GM23338 (cell line): ENCODE measurements around the gene SPNS1. TPM values are rescaled to one million over a fixed set of nuclear protein-coding genes. Genes with fewer than 3 reads are reported as not detected.

Experiments
- ATAC-seq: fragments of 200-7000 bp; cut with Tn5 transposase; 3 replicates; pipeline ENCODE4 v1.9.1; 2020
- DNase-seq: peaks from one replicate; pipeline ENCODE4 v3.0.0-alpha.2; 2015; ENCODE audit warnings: low spot score
- H2AFZ ChIP-seq: fragments of 200-600 bp; sonication (generic); 2 replicates; pipeline ENCODE4 v1.8.0; 2016; ENCODE audit warnings: antibody characterized with exemption, mild to moderate bottlenecking, moderate library complexity
- H3F3A ChIP-seq: fragments of 200-600 bp; sonication (generic); replicated peaks from 2 replicates; pipeline ENCODE4 v1.8.0; 2017; ENCODE audit warnings: antibody characterized with exemption, mixed run types, low read depth
- H3K27ac ChIP-seq: fragments of 200-600 bp; sonication (generic); 2 replicates; pipeline ENCODE4 v1.6.1; 2016; ENCODE audit warnings: low read depth
- H3K27me3 ChIP-seq: fragments of 200-600 bp; sonication (generic); 2 replicates; pipeline ENCODE4 v1.8.0; 2016; ENCODE audit warnings: mild to moderate bottlenecking, mixed run types, moderate library complexity; ENCODE audit not compliant: insufficient read depth
- H3K36me3 ChIP-seq: fragments of 200-600 bp; sonication (generic); 2 replicates; pipeline ENCODE4 v1.8.0; 2016; ENCODE audit warnings: mild to moderate bottlenecking; ENCODE audit not compliant: insufficient read depth
- H3K4me1 ChIP-seq: fragments of 200-600 bp; sonication (generic); 2 replicates; pipeline ENCODE4 v1.8.0; 2016; ENCODE audit warnings: mild to moderate bottlenecking, moderate library complexity; ENCODE audit not compliant: insufficient read depth
- H3K4me2 ChIP-seq: fragments of 200-600 bp; sonication (generic); 2 replicates; pipeline ENCODE4 v1.7.1; 2017; ENCODE audit warnings: mixed run types
- H3K4me3 ChIP-seq: fragments of 200-600 bp; sonication (generic); 2 replicates; pipeline ENCODE4 v1.6.1; 2016; ENCODE audit warnings: mixed run types
- H3K79me2 ChIP-seq: fragments of 200-600 bp; sonication (generic); replicated peaks from 2 replicates; pipeline ENCODE4 v1.8.0; 2017; ENCODE audit warnings: mild to moderate bottlenecking; ENCODE audit not compliant: insufficient read depth
- H3K9me2 ChIP-seq: fragments of 200-600 bp; sonication (generic); 2 replicates; pipeline ENCODE4 v1.8.0; 2017; ENCODE audit not compliant: insufficient read depth
- H4K20me1 ChIP-seq: fragments of 200-600 bp; sonication (generic); replicated peaks from 2 replicates; pipeline ENCODE4 v1.8.0; 2017; ENCODE audit warnings: mild to moderate bottlenecking; ENCODE audit not compliant: insufficient read depth
- H3K27ac Mint-ChIP-seq: 2 replicates; pipeline ENCODE4 v1.8.0; 2020; ENCODE audit warnings: inconsistent platforms, mild to moderate bottlenecking, moderate library complexity, mixed read lengths
- H3K27me3 Mint-ChIP-seq: 3 replicates; pipeline ENCODE4 v1.8.0; 2022; ENCODE audit warnings: low read depth, mild to moderate bottlenecking, moderate library complexity, mixed read lengths, inconsistent platforms; ENCODE audit not compliant: insufficient read depth, poor library complexity
- H3K36me3 Mint-ChIP-seq: 3 replicates; pipeline ENCODE4 v1.8.0; 2021; ENCODE audit warnings: low read depth, mild to moderate bottlenecking, inconsistent platforms, moderate library complexity, mixed read lengths
- H3K4me1 Mint-ChIP-seq: 3 replicates; pipeline ENCODE4 v1.8.0; 2020; ENCODE audit warnings: mild to moderate bottlenecking, inconsistent platforms, mixed read lengths
- H3K4me3 Mint-ChIP-seq: 3 replicates; pipeline ENCODE4 v1.8.0; 2021; ENCODE audit warnings: moderate library complexity, mild to moderate bottlenecking, inconsistent platforms, mixed read lengths
- H3K9me3 Mint-ChIP-seq: 3 replicates; pipeline ENCODE4 v1.8.0; 2020; ENCODE audit warnings: moderate library complexity, mild to moderate bottlenecking, inconsistent platforms, mixed read lengths
- CREB1 ChIP-seq: fragments of 250-450 bp; sonication (Bioruptor Pico); IDR thresholded peaks from 2 replicates; pipeline ENCODE4 v1.5.0; 2020; ENCODE audit warnings: low read depth, mild to moderate bottlenecking, moderate library complexity
- EZH2 ChIP-seq: fragments of 200-600 bp; sonication (generic); IDR thresholded peaks from one replicate; pipeline ENCODE4 v1.8.0; 2017; ENCODE audit warnings: antibody characterized with exemption, mild to moderate bottlenecking, low read depth; ENCODE audit not compliant: unreplicated experiment
- EZH2phosphoT487 ChIP-seq: fragments of 200-600 bp; sonication (generic); IDR thresholded peaks from one replicate; pipeline ENCODE4 v1.8.1; 2018; ENCODE audit warnings: antibody characterized with exemption; ENCODE audit not compliant: unreplicated experiment
- JUNB ChIP-seq: IDR thresholded peaks from one replicate; pipeline ENCODE4 v1.6.1; 2016; ENCODE audit warnings: antibody characterized with exemption; ENCODE audit not compliant: unreplicated experiment
- NANOG ChIP-seq: IDR thresholded peaks from 2 replicates; pipeline ENCODE4 v1.6.1; 2016; ENCODE audit warnings: antibody characterized with exemption, borderline replicate concordance
- POLR2AphosphoS5 ChIP-seq: IDR thresholded peaks from 2 replicates; pipeline ENCODE4 v1.6.1; 2016; ENCODE audit warnings: antibody characterized with exemption, low read depth
- STAT1 ChIP-seq: IDR thresholded peaks from one replicate; pipeline ENCODE4 v1.6.1; 2016; ENCODE audit warnings: antibody characterized with exemption; ENCODE audit not compliant: unreplicated experiment
- ZNF114 ChIP-seq: fragments of 250-450 bp; sonication (Bioruptor Pico); IDR thresholded peaks from 2 replicates; pipeline ENCODE4 v1.5.0; 2020; ENCODE audit warnings: mild to moderate bottlenecking, moderate library complexity
- ZNF331 ChIP-seq: fragments of 250-450 bp; sonication (Bioruptor Pico); IDR thresholded peaks from 2 replicates; pipeline ENCODE4 v1.5.0; 2020; ENCODE audit warnings: low read depth, mild to moderate bottlenecking, moderate library complexity
- polyA plus RNA-seq: library from polyadenylated mRNA; unstranded; fragments of >200 nt; fragmentation: Nextera tagmentation; extraction: Ambion mirVana; gene quantifications from 2 replicates; pipeline ENCODE4 v1.2.1, GENCODE V29; 2016
- total RNA-seq: library from RNA; depleted of rRNA; stranded (reverse); fragments of >200 nt; shearing (Covaris generic); gene quantifications from 2 replicates; pipeline ENCODE4 v1.2.3, GENCODE V29; 2014
- TF ChIP-seq, protein P1 (sequence below): IDR thresholded peaks from one replicate; pipeline ENCODE4 v1.6.1; 2018; ENCODE audit warnings: antibody characterized with exemption; ENCODE audit not compliant: unreplicated experiment
- TF ChIP-seq, protein P2 (sequence below), 2 experiments: fragments of 200-600 bp in 1 of 2; sonication (generic) in 1 of 2; conservative IDR thresholded peaks; 2 replicates each; pipeline versions ENCODE4 v1.5.1 to v1.6.1; 2016 to 2017; ENCODE audit warnings: antibody characterized with exemption in 2 of 2, low read depth in 2 of 2, mild to moderate bottlenecking in 2 of 2, moderate library complexity in 1 of 2
- TF ChIP-seq, protein P3 (sequence below): IDR thresholded peaks from 2 replicates; pipeline ENCODE4 v1.6.1; 2016; ENCODE audit warnings: antibody characterized with exemption
- TF ChIP-seq, protein P4 (sequence below): fragments of 250-450 bp; sonication (Bioruptor Pico); IDR thresholded peaks from 2 replicates; pipeline ENCODE4 v1.5.0; 2020; ENCODE audit warnings: mild to moderate bottlenecking, moderate library complexity

SPNS1 gene
- total and polyA plus RNA-seq, 2 experiments from 2014 or later = 37.2 to 48.5 TPM

DNA sequence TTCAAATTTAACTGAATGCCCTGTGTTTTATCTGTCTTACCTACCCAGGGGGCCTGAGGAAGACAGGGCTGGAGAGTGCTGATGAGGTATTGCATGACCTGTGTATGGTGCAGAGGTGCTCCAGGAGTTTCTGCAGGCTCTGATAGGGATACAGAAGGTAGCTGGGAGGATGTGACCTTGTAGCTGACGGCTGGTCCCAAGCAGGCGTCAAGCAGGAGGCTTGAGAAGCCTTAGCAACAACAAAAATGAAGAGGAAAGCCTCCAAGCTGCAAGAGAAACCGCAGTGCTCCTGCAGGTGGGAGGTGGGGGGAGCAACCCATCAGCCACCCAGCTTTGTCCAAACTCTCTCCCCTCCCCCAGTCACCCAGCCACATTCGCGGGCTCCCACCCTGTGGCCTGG, 50.6 kb downstream of the SPNS1 start:
- H3K36me3 Mint-ChIP-seq = no peaks in the 10 kb centered on the region
- peaks cover 12% of the 10 kb centered on the region for H3K4me1 Mint-ChIP-seq
- H3K27ac Mint-ChIP-seq = no peak overlapping the region
- Histone ChIP-seq H4K20me1 (no peaks in the 10 kb centered on the region), H3K79me2 (no peaks in the 10 kb centered on the region), H3K4me3 (no peak overlapping the region), H2AFZ (peak overlapping the region; percentile 47; the same call in 1 of the 2 replicates), H3K27me3 (no peaks in the 10 kb centered on the region), H3K4me2 (no peak overlapping the region), H3K4me1 (no peaks in the 10 kb centered on the region), H3F3A (no peaks in the 10 kb centered on the region), H3K36me3 (no peaks in the 10 kb centered on the region), H3K27ac (no peak overlapping the region), H3K9me2 (no peaks in the 10 kb centered on the region)
- DNase-seq (no peak), ATAC-seq (no peak)
- H3K4me3 Mint-ChIP-seq = no peak overlapping the region
- peaks cover 12% of the 10 kb centered on the region for H3K27me3 Mint-ChIP-seq
- TF ChIP-seq, protein P1, sequence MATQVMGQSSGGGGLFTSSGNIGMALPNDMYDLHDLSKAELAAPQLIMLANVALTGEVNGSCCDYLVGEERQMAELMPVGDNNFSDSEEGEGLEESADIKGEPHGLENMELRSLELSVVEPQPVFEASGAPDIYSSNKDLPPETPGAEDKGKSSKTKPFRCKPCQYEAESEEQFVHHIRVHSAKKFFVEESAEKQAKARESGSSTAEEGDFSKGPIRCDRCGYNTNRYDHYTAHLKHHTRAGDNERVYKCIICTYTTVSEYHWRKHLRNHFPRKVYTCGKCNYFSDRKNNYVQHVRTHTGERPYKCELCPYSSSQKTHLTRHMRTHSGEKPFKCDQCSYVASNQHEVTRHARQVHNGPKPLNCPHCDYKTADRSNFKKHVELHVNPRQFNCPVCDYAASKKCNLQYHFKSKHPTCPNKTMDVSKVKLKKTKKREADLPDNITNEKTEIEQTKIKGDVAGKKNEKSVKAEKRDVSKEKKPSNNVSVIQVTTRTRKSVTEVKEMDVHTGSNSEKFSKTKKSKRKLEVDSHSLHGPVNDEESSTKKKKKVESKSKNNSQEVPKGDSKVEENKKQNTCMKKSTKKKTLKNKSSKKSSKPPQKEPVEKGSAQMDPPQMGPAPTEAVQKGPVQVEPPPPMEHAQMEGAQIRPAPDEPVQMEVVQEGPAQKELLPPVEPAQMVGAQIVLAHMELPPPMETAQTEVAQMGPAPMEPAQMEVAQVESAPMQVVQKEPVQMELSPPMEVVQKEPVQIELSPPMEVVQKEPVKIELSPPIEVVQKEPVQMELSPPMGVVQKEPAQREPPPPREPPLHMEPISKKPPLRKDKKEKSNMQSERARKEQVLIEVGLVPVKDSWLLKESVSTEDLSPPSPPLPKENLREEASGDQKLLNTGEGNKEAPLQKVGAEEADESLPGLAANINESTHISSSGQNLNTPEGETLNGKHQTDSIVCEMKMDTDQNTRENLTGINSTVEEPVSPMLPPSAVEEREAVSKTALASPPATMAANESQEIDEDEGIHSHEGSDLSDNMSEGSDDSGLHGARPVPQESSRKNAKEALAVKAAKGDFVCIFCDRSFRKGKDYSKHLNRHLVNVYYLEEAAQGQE = no peak
- TF ChIP-seq POLR2AphosphoS5 = no peak
- TF ChIP-seq NANOG = no peak
- TF ChIP-seq, protein P2, sequence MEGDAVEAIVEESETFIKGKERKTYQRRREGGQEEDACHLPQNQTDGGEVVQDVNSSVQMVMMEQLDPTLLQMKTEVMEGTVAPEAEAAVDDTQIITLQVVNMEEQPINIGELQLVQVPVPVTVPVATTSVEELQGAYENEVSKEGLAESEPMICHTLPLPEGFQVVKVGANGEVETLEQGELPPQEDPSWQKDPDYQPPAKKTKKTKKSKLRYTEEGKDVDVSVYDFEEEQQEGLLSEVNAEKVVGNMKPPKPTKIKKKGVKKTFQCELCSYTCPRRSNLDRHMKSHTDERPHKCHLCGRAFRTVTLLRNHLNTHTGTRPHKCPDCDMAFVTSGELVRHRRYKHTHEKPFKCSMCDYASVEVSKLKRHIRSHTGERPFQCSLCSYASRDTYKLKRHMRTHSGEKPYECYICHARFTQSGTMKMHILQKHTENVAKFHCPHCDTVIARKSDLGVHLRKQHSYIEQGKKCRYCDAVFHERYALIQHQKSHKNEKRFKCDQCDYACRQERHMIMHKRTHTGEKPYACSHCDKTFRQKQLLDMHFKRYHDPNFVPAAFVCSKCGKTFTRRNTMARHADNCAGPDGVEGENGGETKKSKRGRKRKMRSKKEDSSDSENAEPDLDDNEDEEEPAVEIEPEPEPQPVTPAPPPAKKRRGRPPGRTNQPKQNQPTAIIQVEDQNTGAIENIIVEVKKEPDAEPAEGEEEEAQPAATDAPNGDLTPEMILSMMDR (conservative IDR thresholded peaks at IDR 0.05; ENCODE audit: low read depth in 2 of 2) = no peak
- no peak for TF ChIP-seq ZNF114 (CRISPR knock-in tag)
- TF ChIP-seq JUNB = no peak
- TF ChIP-seq STAT1 = no peak
- no peak for TF ChIP-seq CREB1 (CRISPR knock-in tag)
- TF ChIP-seq, protein P3, sequence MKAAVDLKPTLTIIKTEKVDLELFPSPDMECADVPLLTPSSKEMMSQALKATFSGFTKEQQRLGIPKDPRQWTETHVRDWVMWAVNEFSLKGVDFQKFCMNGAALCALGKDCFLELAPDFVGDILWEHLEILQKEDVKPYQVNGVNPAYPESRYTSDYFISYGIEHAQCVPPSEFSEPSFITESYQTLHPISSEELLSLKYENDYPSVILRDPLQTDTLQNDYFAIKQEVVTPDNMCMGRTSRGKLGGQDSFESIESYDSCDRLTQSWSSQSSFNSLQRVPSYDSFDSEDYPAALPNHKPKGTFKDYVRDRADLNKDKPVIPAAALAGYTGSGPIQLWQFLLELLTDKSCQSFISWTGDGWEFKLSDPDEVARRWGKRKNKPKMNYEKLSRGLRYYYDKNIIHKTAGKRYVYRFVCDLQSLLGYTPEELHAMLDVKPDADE = no peak
- TF ChIP-seq, protein P4, sequence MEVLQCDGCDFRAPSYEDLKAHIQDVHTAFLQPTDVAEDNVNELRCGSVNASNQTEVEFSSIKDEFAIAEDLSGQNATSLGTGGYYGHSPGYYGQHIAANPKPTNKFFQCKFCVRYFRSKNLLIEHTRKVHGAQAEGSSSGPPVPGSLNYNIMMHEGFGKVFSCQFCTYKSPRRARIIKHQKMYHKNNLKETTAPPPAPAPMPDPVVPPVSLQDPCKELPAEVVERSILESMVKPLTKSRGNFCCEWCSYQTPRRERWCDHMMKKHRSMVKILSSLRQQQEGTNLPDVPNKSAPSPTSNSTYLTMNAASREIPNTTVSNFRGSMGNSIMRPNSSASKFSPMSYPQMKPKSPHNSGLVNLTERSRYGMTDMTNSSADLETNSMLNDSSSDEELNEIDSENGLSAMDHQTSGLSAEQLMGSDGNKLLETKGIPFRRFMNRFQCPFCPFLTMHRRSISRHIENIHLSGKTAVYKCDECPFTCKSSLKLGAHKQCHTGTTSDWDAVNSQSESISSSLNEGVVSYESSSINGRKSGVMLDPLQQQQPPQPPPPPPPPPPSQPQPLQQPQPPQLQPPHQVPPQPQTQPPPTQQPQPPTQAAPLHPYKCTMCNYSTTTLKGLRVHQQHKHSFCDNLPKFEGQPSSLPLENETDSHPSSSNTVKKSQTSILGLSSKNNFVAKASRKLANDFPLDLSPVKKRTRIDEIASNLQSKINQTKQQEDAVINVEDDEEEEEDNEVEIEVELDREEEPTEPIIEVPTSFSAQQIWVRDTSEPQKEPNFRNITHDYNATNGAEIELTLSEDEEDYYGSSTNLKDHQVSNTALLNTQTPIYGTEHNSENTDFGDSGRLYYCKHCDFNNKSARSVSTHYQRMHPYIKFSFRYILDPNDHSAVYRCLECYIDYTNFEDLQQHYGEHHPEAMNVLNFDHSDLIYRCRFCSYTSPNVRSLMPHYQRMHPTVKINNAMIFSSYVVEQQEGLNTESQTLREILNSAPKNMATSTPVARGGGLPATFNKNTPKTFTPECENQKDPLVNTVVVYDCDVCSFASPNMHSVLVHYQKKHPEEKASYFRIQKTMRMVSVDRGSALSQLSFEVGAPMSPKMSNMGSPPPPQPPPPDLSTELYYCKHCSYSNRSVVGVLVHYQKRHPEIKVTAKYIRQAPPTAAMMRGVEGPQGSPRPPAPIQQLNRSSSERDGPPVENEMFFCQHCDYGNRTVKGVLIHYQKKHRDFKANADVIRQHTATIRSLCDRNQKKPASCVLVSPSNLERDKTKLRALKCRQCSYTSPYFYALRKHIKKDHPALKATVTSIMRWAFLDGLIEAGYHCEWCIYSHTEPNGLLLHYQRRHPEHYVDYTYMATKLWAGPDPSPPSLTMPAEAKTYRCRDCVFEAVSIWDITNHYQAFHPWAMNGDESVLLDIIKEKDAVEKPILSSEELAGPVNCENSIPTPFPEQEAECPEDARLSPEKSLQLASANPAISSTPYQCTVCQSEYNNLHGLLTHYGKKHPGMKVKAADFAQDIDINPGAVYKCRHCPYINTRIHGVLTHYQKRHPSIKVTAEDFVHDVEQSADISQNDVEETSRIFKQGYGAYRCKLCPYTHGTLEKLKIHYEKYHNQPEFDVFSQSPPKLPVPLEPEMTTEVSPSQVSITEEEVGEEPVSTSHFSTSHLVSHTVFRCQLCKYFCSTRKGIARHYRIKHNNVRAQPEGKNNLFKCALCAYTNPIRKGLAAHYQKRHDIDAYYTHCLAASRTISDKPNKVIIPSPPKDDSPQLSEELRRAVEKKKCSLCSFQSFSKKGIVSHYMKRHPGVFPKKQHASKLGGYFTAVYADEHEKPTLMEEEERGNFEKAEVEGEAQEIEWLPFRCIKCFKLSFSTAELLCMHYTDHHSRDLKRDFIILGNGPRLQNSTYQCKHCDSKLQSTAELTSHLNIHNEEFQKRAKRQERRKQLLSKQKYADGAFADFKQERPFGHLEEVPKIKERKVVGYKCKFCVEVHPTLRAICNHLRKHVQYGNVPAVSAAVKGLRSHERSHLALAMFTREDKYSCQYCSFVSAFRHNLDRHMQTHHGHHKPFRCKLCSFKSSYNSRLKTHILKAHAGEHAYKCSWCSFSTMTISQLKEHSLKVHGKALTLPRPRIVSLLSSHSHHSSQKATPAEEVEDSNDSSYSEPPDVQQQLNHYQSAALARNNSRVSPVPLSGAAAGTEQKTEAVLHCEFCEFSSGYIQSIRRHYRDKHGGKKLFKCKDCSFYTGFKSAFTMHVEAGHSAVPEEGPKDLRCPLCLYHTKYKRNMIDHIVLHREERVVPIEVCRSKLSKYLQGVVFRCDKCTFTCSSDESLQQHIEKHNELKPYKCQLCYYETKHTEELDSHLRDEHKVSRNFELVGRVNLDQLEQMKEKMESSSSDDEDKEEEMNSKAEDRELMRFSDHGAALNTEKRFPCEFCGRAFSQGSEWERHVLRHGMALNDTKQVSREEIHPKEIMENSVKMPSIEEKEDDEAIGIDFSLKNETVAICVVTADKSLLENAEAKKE (CRISPR knock-in tag) = no peak
- no peak for TF ChIP-seq ZNF331 (CRISPR knock-in tag)
- TF ChIP-seq EZH2 = no peak
- TF ChIP-seq EZH2phosphoT487 = no peak
- H3K9me3 Mint-ChIP-seq = no peaks in the 10 kb centered on the region
